Hepatocyte (in vitro differentiated cells): Measurements from ENCODE around the gene SNRPD3.

Experiments used
- CTCF ChIP-seq: fragments of 200-600 bp; sonication (generic); IDR thresholded peaks from 2 replicates; pipeline ENCODE4 v1.5.1; 2016; ENCODE audit warnings: antibody characterized with exemption, mild to moderate bottlenecking; ENCODE audit not compliant: poor library complexity
- EZH2phosphoT487 ChIP-seq: fragments of 200-600 bp; sonication (generic); IDR thresholded peaks from one replicate; pipeline ENCODE4 v1.6.1; 2018; ENCODE audit warnings: antibody characterized with exemption, mild to moderate bottlenecking, low read depth, moderate library complexity; ENCODE audit not compliant: unreplicated experiment, severe bottlenecking

- TF ChIP-seq CTCF (no peak), EZH2phosphoT487 (no peak)
Measured at GRCh38 chr22:24550028-24550901, 5.5 kb upstream of the SNRPD3 start.
